Caco-2 (cell line): ENCODE results near the gene SLK. TPM values are rescaled to one million over a fixed set of nuclear protein-coding genes. Genes with fewer than 3 reads are reported as not detected.

Experiments used
- BruUV-seq: library from RNA; stranded (reverse); fragments of 400-500 nt; replicated peaks from 2 replicates; lab custom pipeline; 2021; lab: Mats Ljungman, UMichigan
- CTCF ChIA-PET: fragments of 300-600 bp; sonication (Branson Sonifier 250); formaldehyde crosslinking; loops from one replicate; lab custom pipeline; 2022; ENCODE audit warnings: antibody characterized with exemption; lab: Charles Lee
- POLR2A ChIA-PET: fragments of 300-600 bp; sonication (Branson Sonifier 250); formaldehyde crosslinking; loops from one replicate; lab custom pipeline; 2022; ENCODE audit warnings: antibody characterized with exemption; lab: Charles Lee
- DNase-seq, 2 experiments: peaks; one replicate each; pipeline versions ENCODE4 v3.0.0 to v3.0.0-alpha.2; 2020 to 2022
- H3K27me3 ChIP-seq: replicated peaks from 2 replicates; pipeline ENCODE4 v1.6.0; 2011; ENCODE audit warnings: low read length; ENCODE audit not compliant: control insufficient read depth, insufficient read depth
- H3K36me3 ChIP-seq: 2 replicates; pipeline ENCODE4 v1.5.1; 2011; ENCODE audit warnings: low read length; ENCODE audit not compliant: control insufficient read depth, insufficient read depth
- H3K4me1 ChIP-seq: fragments of 250-450 bp; sonication (Bioruptor Pico); 2 replicates; pipeline ENCODE4 v1.5.1; 2020; ENCODE audit warnings: mild to moderate bottlenecking
- H3K4me3 ChIP-seq: 2 replicates; pipeline ENCODE4 v1.5.1; 2011; ENCODE audit warnings: low read depth, mild to moderate bottlenecking, control low read depth, low read length
- H3K9me3 ChIP-seq: fragments of 250-450 bp; sonication (Bioruptor Pico); 2 replicates; pipeline ENCODE4 v1.5.1; 2020; ENCODE audit warnings: mild to moderate bottlenecking, moderate library complexity
- H3K27ac Mint-ChIP-seq: one replicate; pipeline ENCODE4 v1.8.0; 2022; ENCODE audit warnings: mixed read lengths; ENCODE audit not compliant: unreplicated experiment
- H3K27me3 Mint-ChIP-seq: one replicate; pipeline ENCODE4 v1.8.0; 2022; ENCODE audit warnings: mixed read lengths; ENCODE audit not compliant: insufficient read depth, unreplicated experiment
- H3K36me3 Mint-ChIP-seq: one replicate; pipeline ENCODE4 v1.8.0; 2022; ENCODE audit warnings: mild to moderate bottlenecking, mixed read lengths; ENCODE audit not compliant: insufficient read depth, unreplicated experiment
- H3K4me1 Mint-ChIP-seq: one replicate; pipeline ENCODE4 v1.8.0; 2022; ENCODE audit warnings: low read depth, mixed read lengths; ENCODE audit not compliant: unreplicated experiment
- H3K4me3 Mint-ChIP-seq: one replicate; pipeline ENCODE4 v1.8.0; 2022; ENCODE audit warnings: mild to moderate bottlenecking, moderate library complexity, mixed read lengths; ENCODE audit not compliant: unreplicated experiment
- H3K9me3 Mint-ChIP-seq: one replicate; pipeline ENCODE4 v1.8.0; 2022; ENCODE audit warnings: mixed read lengths; ENCODE audit not compliant: unreplicated experiment
- intact Hi-C: fragments of 100-400 bp; cut with micrococcal nuclease; formaldehyde crosslinking; loops from one replicate; pipeline ENCODE4 v1.10.0; 2022; ENCODE audit not compliant: unreplicated experiment
- total RNA-seq: library from RNA; stranded (reverse); gene quantifications from 2 replicates; pipeline ENCODE4 v1.2.3, GENCODE V29; 2022
- TF ChIP-seq, protein P1 (sequence below), 2 experiments: fragments of 200-600 bp in 1 of 2; IDR thresholded peaks; 1 replicate in 1 of 2; 2 replicates in 1 of 2; pipeline versions ENCODE4 v1.5.1 to v1.8.0; 2011 to 2022; ENCODE audit warnings: antibody characterized with exemption in 1 of 2, control low read depth in 1 of 2, inconsistent platforms in 1 of 2, low read depth in 1 of 2, low read length in 1 of 2, mild to moderate bottlenecking in 1 of 2, moderate library complexity in 1 of 2; ENCODE audit not compliant: insufficient read depth in 1 of 2, severe bottlenecking in 1 of 2, unreplicated experiment in 1 of 2

SLK gene
- total RNA-seq, 1 experiment from 2014 or later = 39.5 TPM

DNA sequence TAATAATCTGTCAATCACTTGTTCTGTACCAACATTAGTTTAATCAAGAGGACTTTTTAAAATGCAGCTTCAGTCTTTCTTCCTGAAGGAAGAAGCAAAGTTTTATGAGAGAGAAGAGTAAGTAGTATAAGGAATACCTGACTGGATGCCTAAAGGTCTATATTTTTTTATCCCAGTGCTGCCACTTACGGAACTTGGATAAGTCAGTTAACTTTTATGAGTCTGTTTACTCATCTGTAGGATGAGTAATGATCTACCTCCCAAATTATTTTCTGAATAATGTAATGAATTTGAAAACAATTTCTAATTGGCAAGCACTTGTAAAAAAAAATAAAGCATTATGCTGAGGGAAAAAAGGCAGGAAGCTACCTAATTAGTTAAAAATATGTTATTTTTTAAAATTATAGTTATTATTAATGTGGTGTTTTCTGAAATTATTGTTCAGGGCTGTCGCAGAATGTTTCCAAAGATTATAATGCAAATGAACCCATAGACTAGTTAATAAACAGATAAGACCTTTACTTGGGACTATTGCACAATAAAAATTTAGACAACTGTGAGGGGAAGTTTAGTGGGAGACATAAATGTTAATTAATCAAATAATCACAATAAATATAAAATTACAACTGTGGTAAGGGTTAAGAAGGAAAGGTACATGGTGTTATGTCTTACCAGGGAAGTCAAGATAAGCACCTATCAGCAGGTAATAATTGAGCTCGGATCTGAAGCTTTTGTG lies 24.6 kb downstream of the SLK start:
- H3K9me3 Mint-ChIP-seq = no peaks in the 10 kb centered on the region
- TF ChIP-seq, protein P1, sequence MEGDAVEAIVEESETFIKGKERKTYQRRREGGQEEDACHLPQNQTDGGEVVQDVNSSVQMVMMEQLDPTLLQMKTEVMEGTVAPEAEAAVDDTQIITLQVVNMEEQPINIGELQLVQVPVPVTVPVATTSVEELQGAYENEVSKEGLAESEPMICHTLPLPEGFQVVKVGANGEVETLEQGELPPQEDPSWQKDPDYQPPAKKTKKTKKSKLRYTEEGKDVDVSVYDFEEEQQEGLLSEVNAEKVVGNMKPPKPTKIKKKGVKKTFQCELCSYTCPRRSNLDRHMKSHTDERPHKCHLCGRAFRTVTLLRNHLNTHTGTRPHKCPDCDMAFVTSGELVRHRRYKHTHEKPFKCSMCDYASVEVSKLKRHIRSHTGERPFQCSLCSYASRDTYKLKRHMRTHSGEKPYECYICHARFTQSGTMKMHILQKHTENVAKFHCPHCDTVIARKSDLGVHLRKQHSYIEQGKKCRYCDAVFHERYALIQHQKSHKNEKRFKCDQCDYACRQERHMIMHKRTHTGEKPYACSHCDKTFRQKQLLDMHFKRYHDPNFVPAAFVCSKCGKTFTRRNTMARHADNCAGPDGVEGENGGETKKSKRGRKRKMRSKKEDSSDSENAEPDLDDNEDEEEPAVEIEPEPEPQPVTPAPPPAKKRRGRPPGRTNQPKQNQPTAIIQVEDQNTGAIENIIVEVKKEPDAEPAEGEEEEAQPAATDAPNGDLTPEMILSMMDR (IDR thresholded peaks at IDR 0.05; ENCODE audit: insufficient read depth in 1 of 2, low read depth in 1 of 2, low read length in 1 of 2, severe bottlenecking in 1 of 2, unreplicated experiment in 1 of 2) = no peak
- CTCF ChIA-PET = no interaction called here
- POLR2A ChIA-PET = no interaction called here
- peaks cover 7% of the 10 kb centered on the region for H3K4me1 Mint-ChIP-seq
- H3K36me3 ChIP-seq = no peaks in the 10 kb centered on the region
- no peak overlapping the region for H3K4me3 ChIP-seq
- H3K27me3 ChIP-seq = no peaks in the 10 kb centered on the region
- no peaks in the 10 kb centered on the region for H3K4me1 ChIP-seq
- intact Hi-C loops = no loop called here
- no peaks in the 10 kb centered on the region for H3K9me3 ChIP-seq
- H3K27me3 Mint-ChIP-seq = no peaks in the 10 kb centered on the region
- no peak overlapping the region for H3K4me3 Mint-ChIP-seq
- no peak overlapping the region for H3K27ac Mint-ChIP-seq
- DNase-seq = no peak
- H3K36me3 Mint-ChIP-seq = peaks cover 25% of the 10 kb centered on the region
- no TSS peak for BruUV-seq

DNA sequence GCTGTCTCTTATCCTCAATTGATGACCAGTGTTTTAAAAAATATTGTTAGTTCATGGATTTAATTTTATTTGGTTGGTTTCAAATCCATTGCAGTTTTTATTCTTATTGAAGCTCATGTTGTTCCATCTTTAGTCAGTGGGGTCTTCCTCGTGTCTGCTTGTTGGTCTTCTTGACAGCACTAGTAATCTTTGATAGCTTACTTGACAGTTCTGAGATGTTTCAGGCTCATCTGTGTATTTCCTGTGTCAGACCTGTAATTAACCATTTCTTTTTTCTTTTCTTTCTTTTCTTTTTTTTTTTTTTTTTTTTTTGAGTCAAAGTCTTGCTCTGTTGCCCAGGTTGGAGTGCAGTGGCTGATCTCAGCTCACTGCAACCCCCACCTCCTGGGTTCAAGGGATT lies 28.2 kb downstream of the SLK start:
- no peak for DNase-seq
- POLR2A ChIA-PET = no interaction called here
- no peaks in the 10 kb centered on the region for H3K9me3 Mint-ChIP-seq
- no peaks in the 10 kb centered on the region for H3K9me3 ChIP-seq
- no peaks in the 10 kb centered on the region for H3K27me3 Mint-ChIP-seq
- no peaks in the 10 kb centered on the region for H3K27me3 ChIP-seq
- BruUV-seq = no TSS peak
- H3K4me3 Mint-ChIP-seq = no peak overlapping the region
- no peaks in the 10 kb centered on the region for H3K36me3 ChIP-seq
- H3K27ac Mint-ChIP-seq = no peak overlapping the region
- no peaks in the 10 kb centered on the region for H3K4me1 ChIP-seq
- peaks cover 33% of the 10 kb centered on the region for H3K36me3 Mint-ChIP-seq
- H3K4me3 ChIP-seq = no peak overlapping the region
- CTCF ChIA-PET = interaction anchor here (0.7 kb wide), 1 partner anchor 93 kb away, joined by 3 read pairs; no protein-coding TSS in a partner anchor
- TF ChIP-seq, protein P1 (IDR thresholded peaks at IDR 0.05; ENCODE audit: insufficient read depth in 1 of 2, low read depth in 1 of 2, low read length in 1 of 2, severe bottlenecking in 1 of 2, unreplicated experiment in 1 of 2) = no peak
- H3K4me1 Mint-ChIP-seq = peaks cover 2% of the 10 kb centered on the region
- intact Hi-C loops = no loop called here

DNA sequence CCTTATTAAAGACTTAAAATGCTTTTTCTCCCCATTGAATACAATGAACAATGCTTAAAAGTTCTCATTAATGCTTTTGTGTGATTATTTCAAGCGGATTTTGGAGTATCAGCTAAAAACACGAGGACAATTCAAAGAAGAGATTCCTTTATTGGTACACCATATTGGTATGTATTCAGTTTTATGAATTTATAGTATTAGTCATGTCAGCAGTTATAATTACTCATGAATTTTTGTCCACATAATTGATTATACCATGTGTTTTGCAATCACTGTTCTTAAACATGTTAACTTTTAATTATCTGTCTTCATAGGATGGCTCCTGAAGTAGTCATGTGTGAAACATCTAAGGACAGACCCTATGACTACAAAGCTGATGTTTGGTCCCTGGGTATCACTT lies 31.9 kb downstream of the SLK start:
- TF ChIP-seq, protein P1 (IDR thresholded peaks at IDR 0.05; ENCODE audit: insufficient read depth in 1 of 2, low read depth in 1 of 2, low read length in 1 of 2, severe bottlenecking in 1 of 2, unreplicated experiment in 1 of 2) = no peak
- H3K9me3 Mint-ChIP-seq = no peaks in the 10 kb centered on the region
- ChIA-PET POLR2A (no interaction called here), CTCF (no interaction called here)
- peaks cover 39% of the 10 kb centered on the region for H3K36me3 Mint-ChIP-seq
- Histone ChIP-seq H3K36me3 (no peaks in the 10 kb centered on the region; the same call in 1 of the 2 replicates), H3K27me3 (no peaks in the 10 kb centered on the region), H3K4me3 (no peak overlapping the region), H3K4me1 (no peaks in the 10 kb centered on the region), H3K9me3 (no peaks in the 10 kb centered on the region)
- no TSS peak for BruUV-seq
- DNase-seq = no peak
- intact Hi-C loops = no loop called here
- H3K27ac Mint-ChIP-seq = no peak overlapping the region
- no peaks in the 10 kb centered on the region for H3K27me3 Mint-ChIP-seq
- H3K4me1 Mint-ChIP-seq = no peaks in the 10 kb centered on the region
- H3K4me3 Mint-ChIP-seq = no peak overlapping the region
